ENCODE measurements around the gene PDGFA.

Gene PDGFA

DNA sequence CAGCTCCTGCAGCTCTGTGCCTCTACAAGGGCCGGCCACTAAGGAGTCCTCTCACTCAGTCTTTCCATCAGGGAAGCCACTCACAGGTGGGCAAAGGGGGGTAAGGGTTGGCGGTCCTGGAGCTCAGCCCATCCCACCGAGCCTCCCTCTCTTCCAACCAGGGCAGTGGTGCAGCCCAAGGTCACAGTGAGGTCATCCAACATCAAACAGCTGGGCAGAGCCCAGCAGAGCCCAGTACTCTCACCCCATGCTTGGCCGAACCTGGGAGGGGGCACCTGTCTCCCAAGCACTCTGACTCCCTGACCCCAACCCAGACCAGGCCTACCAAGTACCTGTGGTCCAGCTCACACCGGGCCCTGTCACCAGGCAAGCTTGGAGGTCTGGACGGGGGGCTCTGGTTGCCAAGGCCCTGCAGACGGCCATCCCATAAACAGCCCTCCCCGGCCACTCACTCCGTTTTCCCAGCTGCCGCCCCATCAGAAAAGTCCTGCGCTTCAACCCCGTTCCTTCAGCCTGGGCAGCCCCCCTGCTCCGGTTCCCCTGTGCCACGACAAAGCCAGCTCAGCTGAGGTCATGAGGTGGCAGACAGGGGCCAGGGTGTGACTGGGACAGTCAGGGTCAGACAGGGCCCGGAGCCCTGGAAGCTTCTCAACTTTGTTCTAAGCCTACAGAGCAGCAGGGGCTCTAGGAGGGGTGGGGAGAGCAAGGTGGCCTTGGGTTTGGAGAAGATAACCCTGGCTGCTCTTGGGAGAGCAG is 27.5 kb downstream of the PDGFA start:
- in situ Hi-C loops (cut with MboI; ENCODE audit: low sequenced_read_pairs): no loop called here

DNA sequence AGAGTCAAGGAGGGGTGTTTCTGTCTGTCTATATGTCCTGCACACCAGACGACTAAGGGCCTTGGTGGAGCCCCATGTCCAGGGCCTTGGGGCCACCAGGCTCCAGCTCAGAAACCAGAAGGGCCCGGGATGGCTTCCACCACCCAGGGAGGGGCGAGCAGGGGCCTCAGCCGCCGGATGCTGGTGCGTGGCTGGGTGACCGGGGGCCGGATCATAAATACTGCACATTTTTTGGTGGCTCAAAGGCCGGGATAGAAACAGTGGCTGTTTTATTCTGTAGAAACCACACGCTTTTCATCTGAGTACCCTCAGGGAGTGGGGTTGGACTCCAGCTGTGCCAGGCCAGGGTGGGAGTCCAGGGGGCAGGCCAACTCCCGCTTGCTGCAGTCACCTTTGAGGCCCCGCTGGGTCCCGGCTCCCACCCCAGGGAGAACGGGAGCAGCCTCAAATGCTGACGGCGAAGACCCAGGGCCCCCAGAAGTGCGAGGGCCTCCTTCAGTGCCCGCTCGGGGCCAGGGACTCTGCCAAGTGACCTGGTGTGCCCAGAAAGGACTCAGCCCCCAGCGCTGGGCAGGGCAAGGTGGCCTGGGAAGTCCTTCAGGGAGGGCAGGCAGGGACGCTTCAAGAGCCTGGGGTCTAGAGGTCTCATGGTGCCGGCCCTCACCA is 28.2 kb downstream of the PDGFA start:
- in situ Hi-C loops (cut with MboI; ENCODE audit: low sequenced_read_pairs): no loop called here

DNA sequence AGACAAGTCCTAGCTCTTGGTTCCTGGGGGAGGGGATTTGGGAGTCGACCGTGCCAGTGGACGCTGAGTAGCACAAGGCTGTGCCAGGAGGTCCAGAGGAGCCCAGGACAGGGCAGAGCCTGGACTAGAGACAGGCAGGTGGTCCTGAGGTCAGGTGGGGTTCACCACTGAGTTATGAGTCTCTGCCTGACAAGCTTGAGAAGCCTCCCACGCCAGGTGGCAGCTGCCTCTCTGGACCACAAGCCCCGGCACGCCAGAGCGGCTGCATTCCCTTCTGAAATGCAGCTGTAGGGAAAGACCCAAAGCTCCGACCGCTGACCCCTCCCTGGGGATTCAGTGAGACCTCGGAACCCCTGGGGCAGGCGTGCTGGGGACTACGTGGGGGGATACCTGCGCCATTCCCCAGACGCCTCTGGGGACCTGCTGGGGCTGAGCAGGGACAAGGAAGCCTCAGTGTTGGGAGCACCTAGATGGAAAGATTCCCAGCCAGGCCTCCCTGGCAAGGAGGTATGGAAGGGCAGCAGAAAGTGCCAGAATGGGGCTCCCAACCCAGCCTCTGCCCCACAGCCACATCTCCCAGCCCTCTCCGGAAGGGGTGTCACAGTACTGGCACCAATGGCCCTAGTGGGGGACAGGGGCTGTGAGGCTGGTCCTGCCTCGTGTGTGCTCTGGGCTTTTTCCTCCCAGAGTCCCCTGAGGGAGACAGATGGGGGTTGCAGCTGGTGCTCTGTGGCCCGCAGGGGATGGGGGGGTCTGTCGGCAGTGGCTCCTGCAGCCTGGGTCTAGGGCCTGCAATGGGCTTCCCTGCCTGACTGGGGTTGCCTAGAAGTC is 29.0 kb downstream of the PDGFA start:
- in situ Hi-C loops (cut with MboI; ENCODE audit: low sequenced_read_pairs): no loop called here

DNA sequence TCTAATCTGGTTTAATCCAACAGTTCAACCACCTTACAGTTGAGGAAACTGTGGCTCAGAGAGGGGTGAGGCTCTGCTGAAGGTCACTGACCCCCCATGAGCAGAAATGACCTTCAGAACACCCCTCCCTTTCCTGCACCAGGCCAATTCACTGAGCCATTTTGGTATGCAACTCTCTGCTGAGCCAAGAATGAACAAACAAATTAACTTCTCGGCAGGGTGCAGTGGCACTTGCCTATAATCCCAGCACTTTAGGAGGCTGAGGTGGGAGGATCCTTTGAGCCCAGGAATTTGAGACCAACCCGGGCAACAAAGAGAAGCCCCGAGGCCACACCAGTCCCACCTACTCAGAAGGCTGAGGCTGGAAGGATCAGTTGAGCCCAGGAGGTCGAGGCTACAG is 29.8 kb downstream of the PDGFA start:
- in situ Hi-C loops (cut with MboI; ENCODE audit: low sequenced_read_pairs): no loop called here

DNA sequence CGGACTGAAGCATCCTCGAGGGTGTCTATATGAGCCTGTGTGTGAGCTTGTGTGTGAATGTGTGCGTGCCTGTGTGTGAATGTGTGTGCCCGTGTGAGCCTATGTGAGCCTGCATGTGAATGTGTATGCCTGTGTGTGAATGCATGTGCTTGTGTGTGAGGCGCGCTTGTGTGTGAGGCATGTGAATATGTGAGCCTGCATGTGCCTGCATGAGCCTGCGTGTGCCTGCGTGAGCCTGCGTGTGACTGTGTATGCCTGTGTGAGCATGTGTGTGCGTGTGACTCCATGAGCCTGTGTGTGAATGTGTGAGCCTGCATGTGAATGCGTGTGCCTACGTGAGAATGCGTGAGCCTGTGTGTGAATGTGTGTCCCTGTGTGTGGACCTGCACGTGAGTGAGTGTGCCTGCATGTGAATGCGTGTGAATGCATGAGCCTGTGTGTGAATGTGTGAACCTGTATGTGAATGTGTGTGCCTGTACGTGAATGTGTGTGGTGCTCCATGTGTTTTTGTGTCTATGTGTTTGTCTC is 33.4 kb downstream of the PDGFA start:
- in situ Hi-C loops (cut with MboI; ENCODE audit: low sequenced_read_pairs): no loop called here

DNA sequence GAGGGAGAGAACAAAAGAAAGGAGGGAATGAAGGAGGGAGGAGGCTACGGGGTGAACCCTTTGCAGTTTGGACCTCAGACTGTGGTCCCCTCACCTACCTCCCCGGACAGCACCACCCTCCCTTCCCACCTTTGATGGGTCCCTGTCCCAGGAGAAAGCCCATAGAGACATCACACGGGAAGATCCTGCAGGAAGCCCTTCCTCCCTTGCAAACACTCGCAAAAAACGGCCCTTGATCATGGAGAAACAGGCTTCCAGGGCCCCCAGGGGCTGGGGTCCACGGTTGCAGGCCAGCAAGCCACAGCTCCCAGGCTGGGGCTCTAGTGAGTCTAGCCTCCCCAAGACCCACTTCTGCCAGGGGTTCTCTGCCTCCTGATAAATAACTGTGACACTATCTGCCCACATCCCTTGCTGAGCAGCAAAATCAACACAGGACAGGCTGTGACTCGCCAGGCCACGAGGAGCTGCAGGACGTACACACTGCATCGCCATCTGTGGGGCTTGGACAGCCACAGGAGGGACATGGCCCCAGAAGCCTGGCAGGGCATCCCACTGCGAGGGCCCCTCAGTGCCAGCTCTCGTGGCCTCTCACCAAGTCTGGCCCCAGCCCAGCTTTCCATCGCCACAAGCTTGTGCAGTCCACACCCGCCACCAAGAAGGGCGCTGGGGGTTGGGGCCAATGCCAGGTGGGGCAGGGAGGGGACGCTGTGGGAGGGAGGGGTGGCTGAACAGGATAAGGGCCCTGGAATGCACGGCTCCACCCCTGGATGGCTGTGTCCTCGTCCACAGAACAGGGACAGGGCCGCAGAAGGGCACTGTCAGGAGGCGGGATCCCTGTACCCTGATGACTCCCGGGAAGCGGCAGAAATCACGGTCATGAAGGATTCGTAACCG is 34.2 kb downstream of the PDGFA start:
- in situ Hi-C loops (cut with MboI; ENCODE audit: low sequenced_read_pairs): no loop called here

DNA sequence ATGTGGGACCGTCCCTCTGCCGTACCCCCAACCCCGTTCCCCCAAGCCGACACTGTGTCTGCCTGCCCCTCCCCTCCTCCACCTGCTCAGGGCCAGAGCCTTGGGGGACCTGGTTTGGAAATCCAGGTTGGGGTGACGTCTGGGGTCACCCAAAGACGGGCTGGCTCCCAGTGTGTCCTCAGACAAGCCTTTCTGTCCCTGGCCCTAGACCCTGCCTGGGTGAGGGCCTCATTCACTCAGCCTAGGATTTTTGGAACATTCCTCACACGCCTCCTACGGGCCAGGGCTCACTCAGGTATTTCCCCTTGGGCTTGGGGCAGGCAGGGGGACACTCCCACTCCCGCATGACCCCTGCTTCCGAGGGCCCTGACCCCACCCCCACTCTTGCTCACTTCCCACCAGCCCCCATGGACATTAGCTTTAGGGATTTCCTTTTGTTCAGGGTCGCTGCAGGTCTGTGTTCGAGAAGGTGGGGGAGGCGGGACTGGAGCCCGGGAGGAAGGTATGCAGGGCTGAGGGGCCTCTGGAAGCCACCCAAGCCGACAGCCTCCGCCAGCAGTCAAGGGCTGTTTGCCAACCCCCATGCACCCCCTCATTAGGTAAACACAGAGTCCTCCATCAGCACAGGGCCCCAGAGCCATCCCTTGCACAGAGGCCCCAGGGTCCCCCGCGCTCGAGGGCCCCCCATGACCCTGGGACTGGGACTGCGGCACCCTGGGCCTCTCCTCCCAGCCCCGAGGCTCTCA is 35.1 kb downstream of the PDGFA start:
- in situ Hi-C loops (cut with MboI; ENCODE audit: low sequenced_read_pairs): no loop called here

DNA sequence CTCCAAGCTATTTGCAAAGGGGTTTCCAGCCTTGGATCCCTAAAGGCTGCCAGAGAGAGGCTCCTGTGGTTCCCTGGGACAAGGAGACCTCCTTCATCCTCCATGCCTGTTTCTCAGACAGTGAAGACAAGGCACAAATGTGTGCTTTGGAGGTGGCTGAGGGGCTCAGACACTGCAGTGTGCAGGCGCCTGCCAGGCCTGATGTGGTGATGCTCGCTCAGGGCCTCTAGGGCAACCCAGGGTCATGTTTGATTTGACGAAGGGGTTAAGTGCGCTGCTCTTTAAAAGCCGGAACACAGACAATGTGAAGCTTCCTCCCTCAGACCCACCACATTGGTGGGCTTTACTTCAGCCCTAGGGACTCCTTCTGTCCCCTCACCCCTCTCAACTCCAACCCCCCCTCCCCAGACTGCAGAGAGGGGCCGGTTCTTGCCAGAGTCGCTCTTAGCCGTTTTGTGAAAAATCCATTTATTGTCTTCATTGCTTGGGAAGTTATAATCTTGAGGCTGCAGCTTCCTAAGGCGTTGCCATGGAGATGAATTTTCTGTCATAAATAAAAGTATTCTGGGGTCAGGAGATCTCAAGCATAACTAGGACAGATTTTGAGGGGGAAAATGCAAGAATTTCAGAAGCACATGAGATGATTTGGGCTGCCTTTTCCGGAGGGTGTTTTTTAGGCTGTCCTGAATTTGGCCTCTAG is 35.8 kb downstream of the PDGFA start:
- in situ Hi-C loops (cut with MboI; ENCODE audit: low sequenced_read_pairs): no loop called here

DNA sequence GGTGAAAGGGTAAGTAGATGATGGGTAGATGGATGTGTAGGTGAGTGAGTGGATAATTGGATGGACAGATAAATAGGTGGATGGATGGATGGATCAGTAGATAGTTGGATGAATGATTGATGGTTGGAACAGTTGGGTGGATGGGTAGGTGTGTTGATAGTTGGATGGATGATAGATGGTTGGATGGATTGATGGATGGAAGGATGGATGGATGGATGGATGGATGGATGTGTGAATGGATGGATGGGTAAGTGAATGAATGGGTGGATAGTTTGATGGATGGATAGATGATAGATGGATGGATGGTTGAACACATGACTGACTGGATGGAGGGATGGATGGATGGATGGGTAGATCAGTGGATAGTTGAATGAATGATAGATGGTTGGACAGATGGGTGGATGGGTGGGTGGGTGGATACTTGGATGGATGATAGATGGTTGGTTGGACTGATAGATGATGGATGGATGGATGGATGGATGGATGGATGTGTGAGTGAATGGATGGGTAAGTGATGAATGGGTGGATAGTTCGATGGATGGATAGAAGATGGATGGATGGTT is 37.0 kb downstream of the PDGFA start:
- in situ Hi-C loops (cut with MboI; ENCODE audit: low sequenced_read_pairs): no loop called here

DNA sequence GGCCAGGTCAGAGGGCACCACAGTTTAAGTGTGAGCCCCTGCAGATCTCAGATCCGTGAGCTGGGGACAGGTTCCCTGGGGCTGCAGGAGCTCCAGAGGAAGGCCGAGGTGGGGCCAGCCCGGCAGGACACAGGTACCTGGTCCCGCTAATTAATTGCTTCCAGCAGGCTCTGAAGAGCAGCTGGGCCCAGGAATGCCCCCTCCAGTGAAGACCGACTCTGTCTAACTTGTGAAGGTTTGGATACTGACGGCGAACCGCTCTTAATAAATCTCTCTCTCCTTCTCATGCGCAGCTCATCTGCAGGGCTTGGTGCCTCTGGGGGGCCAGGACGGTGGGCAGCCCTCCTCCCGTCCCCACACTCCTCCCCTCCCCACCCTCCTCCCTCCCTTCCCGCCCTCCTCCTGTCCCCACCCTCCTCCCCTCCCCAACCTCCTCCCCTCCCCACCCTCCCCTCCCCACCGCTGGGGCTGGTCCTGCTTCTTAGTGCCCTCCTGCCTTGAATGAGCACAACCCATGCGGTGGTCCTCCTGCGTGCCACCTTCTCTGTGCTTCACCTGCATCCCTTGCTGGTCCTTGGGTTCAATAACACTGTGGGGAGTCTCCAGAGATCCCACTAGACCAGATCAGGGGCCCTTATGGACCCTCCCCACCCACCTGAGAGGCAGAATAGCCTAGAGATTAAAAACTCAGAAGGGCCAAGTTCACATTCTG is 38.3 kb downstream of the PDGFA start:
- in situ Hi-C loops (cut with MboI; ENCODE audit: low sequenced_read_pairs): no loop called here

DNA sequence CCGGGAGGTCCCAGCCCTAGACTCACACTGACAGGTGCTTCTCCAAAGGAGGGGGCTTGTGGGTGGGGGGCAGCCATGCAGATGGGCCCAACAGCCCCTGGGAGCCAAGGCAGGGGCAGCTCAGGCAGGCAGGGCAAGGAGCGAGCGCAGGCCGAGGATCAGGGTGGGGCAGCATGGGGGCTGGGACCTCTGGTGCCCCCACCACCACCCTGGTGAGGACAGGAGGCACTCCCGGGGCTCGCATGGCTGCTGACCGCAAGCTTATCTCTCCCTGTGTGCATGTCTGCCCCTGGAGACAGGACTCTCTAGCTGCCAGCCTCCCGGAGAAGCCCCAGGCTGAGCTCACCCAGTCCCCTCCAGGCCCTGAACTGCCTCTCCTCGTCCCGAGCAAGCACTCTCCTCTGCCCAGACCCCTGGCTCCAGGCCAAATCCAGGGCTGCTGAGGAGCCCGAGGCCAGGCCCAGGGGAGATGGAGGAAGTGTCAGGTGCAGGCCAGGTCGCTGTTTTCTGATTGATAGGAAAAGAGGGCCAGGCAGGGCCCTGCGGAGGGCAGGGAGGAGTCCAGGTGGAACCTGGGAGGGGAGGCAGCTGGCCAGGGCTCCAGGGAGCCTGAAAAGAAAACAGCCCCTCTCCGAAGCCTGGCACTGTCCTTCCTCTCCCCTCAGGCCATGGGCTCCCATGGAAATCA is 39.0 kb downstream of the PDGFA start:
- in situ Hi-C loops (cut with MboI; ENCODE audit: low sequenced_read_pairs): no loop called here

DNA sequence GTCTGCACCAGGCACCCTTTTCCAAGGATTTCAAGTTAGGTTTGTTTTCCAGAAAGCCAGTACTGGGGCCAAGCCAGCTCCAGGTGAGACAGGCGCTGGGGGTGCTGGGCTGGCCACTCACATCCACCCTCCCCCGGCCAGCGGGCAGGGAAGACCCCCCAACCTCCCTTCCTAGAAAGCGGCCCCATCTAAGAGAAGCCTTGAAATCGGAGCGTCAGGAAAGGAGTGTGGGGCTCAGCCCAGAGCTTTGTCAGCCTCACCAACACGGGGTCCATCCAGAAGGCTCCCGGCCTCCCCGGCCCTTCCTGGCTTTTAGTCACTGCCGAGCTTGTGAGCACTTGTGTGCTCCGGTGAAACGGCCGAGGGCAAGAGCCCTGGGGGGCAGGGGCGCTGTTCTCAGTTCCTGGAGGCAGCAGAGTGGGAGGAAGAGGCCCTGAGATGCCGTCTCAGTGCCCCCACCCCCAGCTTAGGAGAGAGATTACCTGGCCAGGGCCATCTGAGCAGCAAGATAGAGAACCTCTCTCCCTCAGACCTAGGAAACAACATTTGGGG is 39.6 kb downstream of the PDGFA start:
- in situ Hi-C loops (cut with MboI; ENCODE audit: low sequenced_read_pairs): no loop called here

DNA sequence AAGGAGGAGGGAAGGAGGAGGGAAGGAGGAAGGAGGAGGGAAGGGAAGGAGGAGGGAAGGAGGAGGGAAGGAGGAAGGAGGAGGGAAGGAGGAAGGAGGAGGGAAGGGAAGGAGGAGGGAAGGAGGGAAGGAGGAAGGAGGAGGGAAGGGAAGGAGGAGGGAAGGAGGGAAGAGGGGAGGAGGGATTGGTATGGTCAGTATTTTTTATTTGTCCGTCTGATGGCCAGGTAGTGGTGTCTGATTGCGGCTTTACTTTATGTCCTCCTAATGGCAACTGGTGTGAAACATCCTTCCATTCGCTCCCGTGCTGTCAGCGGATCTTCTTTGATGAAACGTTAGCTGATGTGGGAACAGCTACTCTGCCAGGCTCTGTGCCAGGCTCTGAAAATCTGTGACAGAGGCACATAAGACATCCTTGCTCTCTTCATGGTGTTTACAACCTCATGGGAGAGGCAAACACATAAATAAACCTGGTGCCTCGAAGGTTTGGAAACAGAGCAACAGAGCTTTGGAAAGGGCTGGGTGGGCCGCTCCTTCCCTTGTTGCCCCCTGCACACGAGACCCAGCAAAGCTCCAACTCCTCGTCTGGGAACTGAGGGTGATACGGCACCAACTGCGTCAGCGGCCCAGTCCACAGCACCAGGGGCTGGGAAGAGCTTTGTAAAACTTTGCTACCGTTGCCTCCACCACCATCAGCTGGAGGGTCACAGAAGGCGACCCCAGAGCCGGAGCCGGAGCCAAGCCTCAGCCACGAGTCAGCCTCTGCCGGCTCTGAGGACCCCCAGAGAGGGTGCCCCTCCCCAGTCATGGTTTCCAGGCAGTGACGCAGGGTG is 40.3 kb downstream of the PDGFA start:
- in situ Hi-C loops (cut with MboI; ENCODE audit: low sequenced_read_pairs): no loop called here

DNA sequence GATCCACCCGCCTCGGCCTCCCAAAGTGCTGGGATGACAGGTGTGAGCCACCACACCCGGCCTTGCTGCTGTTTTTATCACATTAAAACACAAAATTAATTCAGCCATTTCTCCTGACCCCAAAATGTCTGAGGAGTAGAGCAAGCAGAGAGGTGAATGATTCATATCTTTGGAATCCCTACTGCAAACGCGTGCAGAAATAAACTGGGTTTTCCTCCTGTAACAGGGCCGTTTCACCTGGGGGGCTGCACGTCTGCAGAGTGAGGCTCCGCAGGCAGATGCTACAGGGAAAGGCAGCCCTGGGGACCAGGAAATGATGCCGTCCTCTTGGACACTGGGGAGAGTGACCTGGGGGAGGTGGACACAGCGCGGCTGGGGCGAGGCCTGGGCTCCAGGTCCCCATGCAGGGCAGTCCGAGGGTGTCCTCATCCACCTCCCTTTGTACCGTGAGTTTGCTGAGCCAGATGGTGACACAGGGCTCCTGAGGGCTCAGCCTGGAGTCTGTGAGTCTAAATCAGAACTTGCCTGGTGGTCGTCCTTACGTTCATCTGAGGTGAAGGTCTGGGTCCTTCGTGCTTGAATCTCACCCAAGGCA is 41.9 kb downstream of the PDGFA start:
- in situ Hi-C loops (cut with MboI; ENCODE audit: low sequenced_read_pairs): no loop called here

DNA sequence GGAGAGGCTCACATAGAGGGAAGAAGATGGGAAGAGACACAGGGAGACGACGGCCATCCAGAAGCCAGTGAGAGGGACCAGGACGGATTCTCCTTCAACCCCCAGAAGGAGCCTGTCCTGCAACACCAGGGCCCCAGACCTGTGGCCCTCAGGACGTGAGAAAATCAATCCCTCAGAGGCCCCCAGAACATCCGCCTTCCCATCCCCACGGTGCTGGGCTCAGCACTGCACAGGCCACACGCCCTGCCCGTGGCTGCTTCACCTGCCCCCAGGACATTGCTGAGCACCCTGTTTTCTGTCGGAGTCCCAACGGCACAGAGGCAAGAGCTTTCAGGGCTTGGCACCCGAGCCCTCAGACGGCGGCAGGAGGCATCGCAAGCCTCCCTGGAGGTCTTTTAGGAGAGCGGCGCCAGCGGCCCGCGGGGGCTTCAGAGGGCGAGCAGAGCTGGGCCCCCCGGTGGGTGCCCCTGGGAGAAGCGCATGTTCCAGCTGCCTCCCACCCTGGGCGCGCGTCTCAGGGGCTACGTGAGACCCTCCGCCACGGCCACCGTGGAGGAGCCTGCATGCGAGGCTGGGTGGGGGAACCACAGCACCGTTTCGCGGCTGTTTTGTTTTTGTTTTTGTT is 42.8 kb downstream of the PDGFA start:
- in situ Hi-C loops (cut with MboI; ENCODE audit: low sequenced_read_pairs): no loop called here

DNA sequence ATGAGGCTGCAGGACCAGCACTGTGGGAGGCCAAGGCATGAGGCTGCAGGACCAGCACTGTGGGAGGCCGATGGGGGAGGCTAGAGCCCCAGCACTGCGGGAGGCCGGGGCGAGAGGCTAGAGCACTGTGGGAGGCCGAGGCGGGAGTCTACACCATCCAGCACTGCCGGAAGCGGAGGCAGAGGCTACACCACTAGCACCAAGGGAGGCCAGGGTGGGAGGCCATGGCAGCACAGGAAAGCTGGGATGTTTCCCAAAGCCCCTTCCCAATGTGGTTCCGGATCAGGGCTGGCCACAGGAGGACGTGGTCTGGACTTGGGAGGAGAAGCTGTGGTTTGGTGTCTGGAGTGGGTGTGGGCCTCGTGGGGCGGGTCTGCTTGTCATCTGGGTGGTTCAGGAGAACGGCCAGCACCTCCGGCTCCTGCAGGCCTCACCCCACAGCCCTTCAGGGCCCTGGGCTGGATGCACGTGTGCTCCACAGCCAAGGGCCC is 43.6 kb downstream of the PDGFA start:
- in situ Hi-C loops (cut with MboI; ENCODE audit: low sequenced_read_pairs): no loop called here
